ENCODE measurements around the gene RTN4IP1.

DNA sequence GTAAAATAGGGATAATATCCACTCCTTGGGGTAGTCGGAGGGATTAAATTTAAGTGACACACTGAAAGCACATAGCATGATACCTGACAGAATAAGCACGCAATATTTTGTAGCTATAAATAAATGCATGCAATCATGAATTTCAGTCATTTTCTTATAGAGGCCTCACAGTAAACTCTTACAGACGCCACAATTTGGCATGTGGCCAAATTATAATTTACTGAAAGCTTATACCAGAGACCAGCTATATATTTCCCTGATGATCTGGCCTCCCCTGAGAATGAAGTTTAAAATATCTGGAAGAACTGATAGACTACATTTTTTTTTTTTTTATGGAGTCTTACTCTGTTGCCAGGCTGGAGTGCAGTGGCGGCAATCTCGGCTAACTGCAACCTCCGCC is 40.9 kb upstream of the RTN4IP1 start:
- TF ChIP-seq, protein P1, sequence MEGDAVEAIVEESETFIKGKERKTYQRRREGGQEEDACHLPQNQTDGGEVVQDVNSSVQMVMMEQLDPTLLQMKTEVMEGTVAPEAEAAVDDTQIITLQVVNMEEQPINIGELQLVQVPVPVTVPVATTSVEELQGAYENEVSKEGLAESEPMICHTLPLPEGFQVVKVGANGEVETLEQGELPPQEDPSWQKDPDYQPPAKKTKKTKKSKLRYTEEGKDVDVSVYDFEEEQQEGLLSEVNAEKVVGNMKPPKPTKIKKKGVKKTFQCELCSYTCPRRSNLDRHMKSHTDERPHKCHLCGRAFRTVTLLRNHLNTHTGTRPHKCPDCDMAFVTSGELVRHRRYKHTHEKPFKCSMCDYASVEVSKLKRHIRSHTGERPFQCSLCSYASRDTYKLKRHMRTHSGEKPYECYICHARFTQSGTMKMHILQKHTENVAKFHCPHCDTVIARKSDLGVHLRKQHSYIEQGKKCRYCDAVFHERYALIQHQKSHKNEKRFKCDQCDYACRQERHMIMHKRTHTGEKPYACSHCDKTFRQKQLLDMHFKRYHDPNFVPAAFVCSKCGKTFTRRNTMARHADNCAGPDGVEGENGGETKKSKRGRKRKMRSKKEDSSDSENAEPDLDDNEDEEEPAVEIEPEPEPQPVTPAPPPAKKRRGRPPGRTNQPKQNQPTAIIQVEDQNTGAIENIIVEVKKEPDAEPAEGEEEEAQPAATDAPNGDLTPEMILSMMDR (IDR thresholded peaks at IDR 0.05 in 4 of 5, conservative IDR thresholded peaks at IDR 0.05 in 1 of 5), result no peak
- no peak for TF ChIP-seq POLR2A (IDR thresholded peaks at IDR 0.05)

Measured in gastrocnemius medialis (tissue), 4 donors.